Activated gamma-delta T cell treated with anti-CD3 and anti-CD28 coated beads, Interleukin-2, amount 50 U/mL, for 16 hours (primary cell): Measurements from ENCODE around the gene TBX15.

Source experiments
- DNase-seq: peaks from one replicate; pipeline ENCODE4 v3.0.0-alpha.2; 2020; ENCODE audit warnings: low read depth

Gene TBX15

DNA sequence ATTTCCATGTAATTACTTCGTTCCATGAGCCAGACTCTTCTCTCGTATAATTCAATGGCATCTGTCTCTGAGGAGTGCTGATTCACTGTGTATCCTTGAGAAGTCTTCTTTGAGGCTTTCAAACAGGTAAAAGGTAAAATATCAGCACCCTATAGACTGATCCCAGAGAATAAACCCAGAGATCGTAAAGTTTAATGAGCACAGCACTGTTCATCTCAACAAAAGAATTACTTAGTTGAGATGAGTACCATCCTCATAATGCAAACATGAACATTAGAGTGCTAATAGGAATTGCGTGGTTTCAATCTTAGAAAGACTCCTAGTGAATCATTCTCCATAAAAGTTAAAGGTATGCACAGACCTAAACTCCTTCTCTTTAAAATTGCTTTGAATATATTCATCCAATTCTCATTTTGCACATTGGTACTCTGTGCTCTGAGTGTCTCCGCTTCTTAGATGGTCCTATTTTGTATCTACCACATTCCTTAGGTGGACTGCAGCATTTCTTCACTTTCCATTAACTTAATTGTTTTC, 97.2 kb downstream of the TBX15 start:
- no peak for DNase-seq

DNA sequence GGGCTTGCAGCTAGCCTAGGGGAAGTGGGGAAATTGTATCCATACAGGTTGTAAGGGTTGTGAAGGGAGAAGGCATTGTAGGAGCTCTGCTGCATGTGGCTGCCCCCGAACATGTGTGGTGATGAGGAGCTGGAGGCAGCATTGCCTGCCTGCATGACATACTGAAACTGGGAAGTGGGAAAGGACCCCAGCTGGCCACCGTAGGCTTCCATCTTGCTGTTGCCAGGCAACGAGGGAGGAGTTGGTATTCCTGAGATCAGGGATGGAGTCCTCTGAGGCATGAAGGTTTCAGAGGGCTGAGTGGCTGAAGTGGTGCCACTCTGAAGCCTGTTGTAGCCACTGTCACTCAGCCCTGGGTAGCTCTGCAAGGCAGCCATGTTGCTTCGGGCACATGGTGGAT, 103.2 kb downstream of the TBX15 start:
- DNase-seq: no peak

DNA sequence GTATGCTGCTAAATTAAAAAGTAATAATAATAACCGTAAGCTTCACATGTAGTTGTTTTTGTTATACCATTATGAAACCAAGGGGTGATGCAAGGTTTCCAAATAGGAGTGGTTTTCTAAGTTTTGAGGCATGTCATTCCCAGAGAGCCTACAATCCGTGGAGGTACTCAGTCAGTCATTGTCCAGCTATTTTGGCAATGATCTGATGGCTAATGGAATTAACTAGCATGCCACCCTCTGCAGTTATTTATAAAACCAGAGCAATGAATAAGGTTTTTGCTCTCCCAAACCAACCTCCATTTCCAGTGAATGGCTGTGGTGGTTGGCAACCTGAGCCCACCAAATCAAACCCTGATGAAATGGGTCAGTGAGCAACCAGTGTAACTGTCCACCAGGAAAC, 106.4 kb downstream of the TBX15 start:
- DNase-seq: no peak

- no peak for DNase-seq
These were observed 109.5 kb downstream of the TBX15 start for GRCh38 chr1:118878661-118879060.

DNA sequence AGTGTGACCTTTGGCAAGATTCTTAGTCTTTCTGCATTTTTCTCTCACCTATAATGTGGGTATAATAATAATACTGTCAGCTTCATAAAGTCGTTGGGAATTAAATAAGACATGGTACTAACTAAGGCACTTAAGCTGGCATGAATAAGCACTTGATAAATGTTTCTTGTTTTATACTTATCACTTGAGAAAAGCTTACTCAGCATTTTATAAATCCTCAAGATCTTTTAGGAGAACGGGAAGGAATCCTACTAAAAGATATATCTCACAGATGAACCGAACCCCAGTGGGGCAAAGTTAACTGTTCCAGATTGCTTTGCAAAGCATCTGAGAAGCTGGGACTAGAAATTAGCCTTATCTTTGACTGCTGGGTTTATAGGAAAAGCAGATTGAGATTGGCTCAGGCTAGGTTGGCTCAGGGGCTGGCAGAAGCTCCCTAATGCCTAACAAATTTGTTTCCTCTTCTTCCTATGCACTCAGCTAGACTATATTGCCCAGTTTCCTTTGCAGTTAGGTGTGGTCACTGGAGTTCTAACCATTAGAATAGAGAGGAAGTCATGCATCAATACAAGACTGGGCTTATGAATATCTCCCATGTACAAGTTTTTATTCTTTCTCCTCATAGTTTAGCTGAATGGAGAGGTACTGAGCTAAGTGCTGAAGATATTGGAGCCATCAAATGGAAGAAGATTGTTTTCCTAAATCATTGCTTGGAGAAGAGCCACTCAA, 110.3 kb downstream of the TBX15 start:
- DNase-seq: no peak

DNA sequence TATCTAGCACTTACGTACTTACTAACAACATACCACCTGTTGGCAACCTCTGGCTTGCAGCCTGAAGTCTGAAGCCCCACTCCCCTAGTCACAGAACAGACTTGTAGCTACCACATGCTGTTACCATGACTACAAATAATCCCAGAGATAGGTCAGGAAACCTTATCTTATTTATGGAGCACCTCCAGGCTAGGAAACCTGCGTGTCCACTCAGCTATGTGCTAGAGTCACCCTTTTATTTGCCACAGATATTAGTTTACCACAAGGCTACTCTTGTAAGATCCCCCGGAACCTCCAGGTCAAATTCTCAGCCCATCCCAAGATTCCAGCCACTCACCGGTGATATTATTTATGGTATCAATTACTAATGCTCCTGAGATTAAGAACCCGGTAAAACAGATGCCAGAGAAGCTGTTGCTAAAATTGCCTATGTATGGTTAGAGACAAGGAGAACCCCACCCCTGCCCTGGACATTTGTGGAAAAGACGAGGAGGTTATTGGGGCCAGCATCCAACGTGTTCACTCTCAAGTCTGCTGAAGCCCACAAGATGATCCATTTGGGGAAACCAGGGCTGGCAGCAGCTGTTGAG, 116.5 kb downstream of the TBX15 start:
- no peak for DNase-seq

GRCh38 chr1:118868387-118868786, 119.8 kb downstream of the TBX15 start:
- DNase-seq: no peak

DNA sequence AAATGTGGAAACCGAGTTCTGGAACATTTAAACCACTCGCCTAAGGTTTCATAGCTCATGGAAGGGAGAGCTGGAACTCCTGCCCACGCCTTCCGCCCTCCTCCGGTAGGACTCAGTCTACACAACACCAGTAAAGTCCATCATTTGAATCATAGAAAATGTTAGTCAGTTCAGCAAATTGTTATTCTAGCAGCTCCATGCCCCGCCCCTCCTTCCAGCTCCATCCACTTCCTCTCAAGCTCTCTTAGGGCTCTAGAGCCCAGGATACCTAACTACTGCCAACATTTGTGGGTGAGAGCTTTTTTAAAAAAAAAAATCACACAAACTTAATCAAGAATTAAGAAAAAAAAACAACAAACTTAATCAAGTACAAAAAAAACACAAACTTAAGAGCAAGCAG, 121.8 kb downstream of the TBX15 start:
- DNase-seq: no peak

DNA sequence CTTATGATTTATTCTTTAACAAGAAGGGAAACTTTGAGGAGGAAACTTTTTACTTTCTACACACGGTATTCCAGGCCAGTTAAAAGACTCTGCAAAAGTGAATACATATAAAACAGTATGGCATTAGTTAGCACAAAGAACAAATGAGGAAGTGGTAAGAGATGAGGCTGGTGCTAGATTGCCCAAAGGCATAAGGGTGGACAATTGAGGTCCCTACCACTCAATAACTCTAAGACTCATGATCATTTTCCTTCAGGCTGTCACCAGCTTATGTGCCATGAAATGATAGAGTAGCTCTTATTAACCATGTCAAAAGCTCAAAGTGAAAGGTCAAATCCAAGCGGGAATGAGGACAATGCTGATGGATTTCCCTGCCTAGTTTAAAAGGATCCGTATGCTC, 124.5 kb downstream of the TBX15 start:
- DNase-seq: no peak

- DNase-seq: no peak
These were observed 125.4 kb downstream of the TBX15 start for GRCh38 chr1:118862755-118863154.

DNA sequence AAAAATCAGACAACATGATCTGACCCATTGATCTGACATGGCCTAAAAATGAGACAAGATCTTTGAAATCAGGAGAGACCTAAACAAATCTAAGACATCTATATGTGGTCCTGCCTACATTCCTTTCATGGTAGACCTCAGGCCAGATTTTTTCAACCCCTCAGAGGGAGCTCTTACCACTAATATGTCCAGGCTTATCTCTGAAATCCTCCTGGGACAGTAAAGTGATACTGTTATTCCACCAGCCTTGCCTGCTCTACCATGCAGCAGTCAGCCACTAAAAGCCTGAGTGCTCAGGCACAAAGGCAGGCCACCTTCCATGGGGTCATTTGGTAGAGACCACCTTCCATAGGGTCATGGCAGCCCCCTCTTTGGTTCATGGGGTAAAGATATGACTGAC, 126.9 kb downstream of the TBX15 start:
- no peak for DNase-seq

DNA sequence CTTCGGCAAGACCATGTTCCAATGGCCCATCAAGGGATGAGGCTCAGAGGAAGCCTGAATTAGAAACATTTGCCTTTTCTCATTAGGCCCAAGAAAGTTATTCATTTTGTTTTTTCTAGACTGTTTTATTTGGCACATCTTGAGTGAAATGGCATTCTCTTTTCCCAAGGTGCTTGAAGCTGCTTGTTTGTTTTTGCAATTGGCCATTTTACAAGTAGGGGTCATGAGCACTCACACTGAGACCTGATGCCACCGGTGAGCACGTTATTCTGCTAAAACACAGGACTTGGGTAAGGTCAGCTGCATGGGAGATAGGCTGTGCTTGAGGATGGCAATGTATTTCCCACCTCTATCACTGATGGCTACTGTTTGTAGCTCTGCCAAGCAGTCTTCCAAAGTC, 128.1 kb downstream of the TBX15 start:
- no peak for DNase-seq

- no peak for DNase-seq
These were observed 141.7 kb downstream of the TBX15 start for GRCh38 chr1:118846443-118846842.

- no peak for DNase-seq
These were observed 145.5 kb downstream of the TBX15 start for GRCh38 chr1:118842452-118843201.

GRCh38 chr1:118841521-118841920, 146.6 kb downstream of the TBX15 start:
- DNase-seq: no peak
